ENCODE data around the gene PCDHGA11.

GRCh38 chr5:141434006-141434405 is 13.2 kb downstream of the PCDHGA11 start:
- no peak for TF ChIP-seq CTCF (IDR thresholded peaks at IDR 0.05)
- no peak for TF ChIP-seq EZH2 (IDR thresholded peaks at IDR 0.05)
